ENCODE measurements around the gene POLR1G. TPM values are rescaled to one million over a fixed set of nuclear protein-coding genes. Genes with fewer than 3 reads are reported as not detected.

POLR1G gene
- total RNA-seq, 1 experiment from 2014 or later, result 30.5 TPM

DNA sequence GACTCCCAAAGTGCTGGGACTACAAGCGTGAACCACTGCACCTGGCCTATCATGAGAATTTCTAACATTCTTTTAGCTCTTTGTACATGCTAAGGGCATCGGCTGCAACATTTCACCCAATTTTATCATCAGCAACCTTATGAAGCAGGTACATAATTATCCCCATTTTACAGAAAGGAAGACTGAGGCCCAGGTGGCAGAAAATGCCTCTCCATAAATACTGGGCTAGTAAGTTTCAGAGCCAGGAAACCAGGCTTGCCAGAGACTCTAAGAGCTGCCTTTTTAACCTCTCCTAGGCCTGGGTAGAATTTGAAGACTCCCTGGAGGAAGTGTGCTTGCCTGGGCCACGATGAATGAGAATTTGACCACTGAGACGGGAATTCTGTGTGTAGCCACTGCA lies 38.3 kb upstream of the POLR1G start:
- H3K27ac ChIP-seq (ENCODE audit: low read depth, low read length), result no peak overlapping the region
- TF ChIP-seq, protein P1, sequence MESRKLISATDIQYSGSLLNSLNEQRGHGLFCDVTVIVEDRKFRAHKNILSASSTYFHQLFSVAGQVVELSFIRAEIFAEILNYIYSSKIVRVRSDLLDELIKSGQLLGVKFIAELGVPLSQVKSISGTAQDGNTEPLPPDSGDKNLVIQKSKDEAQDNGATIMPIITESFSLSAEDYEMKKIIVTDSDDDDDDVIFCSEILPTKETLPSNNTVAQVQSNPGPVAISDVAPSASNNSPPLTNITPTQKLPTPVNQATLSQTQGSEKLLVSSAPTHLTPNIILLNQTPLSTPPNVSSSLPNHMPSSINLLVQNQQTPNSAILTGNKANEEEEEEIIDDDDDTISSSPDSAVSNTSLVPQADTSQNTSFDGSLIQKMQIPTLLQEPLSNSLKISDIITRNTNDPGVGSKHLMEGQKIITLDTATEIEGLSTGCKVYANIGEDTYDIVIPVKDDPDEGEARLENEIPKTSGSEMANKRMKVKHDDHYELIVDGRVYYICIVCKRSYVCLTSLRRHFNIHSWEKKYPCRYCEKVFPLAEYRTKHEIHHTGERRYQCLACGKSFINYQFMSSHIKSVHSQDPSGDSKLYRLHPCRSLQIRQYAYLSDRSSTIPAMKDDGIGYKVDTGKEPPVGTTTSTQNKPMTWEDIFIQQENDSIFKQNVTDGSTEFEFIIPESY (IDR thresholded peaks at IDR 0.05; ENCODE audit: extremely low read depth, insufficient replicate concordance, low read length), result no peak
- TF ChIP-seq RAD21 (IDR thresholded peaks at IDR 0.05; ENCODE audit: low read depth) (no peak), SIN3A (IDR thresholded peaks at IDR 0.05; ENCODE audit: low read depth) (no peak), CEBPB (IDR thresholded peaks at IDR 0.05; ENCODE audit: low read depth) (no peak), EGR1 (IDR thresholded peaks at IDR 0.05; ENCODE audit: low read depth) (no peak), YY1 (IDR thresholded peaks at IDR 0.05; ENCODE audit: extremely low read depth, insufficient replicate concordance, low read depth, low read length) (no peak), SP1 (IDR thresholded peaks at IDR 0.05; ENCODE audit: low read depth) (no peak), CBX3 (IDR thresholded peaks at IDR 0.05; ENCODE audit: low read depth) (no peak), POLR2AphosphoS5 (IDR thresholded peaks at IDR 0.05; ENCODE audit: low read depth, low read length) (no peak)
- TF ChIP-seq, protein P2, sequence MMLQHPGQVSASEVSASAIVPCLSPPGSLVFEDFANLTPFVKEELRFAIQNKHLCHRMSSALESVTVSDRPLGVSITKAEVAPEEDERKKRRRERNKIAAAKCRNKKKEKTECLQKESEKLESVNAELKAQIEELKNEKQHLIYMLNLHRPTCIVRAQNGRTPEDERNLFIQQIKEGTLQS (IDR thresholded peaks at IDR 0.05), result no peak
- TF ChIP-seq, protein P3, sequence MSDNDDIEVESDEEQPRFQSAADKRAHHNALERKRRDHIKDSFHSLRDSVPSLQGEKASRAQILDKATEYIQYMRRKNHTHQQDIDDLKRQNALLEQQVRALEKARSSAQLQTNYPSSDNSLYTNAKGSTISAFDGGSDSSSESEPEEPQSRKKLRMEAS (IDR thresholded peaks at IDR 0.05), result no peak
- BruUV-seq (replicated peaks), result no TSS peak
- H3K4me1 ChIP-seq (ENCODE audit: control insufficient read depth in 1 of 2, insufficient read depth in 2 of 2, low read length in 2 of 2), result peaks cover 5 to 21% of the 10 kb centered on the region in 2 experiments; a peak in 3 of 4 replicates
- no peak overlapping the region for H3K9ac ChIP-seq (ENCODE audit: low read length)
- H3K4me2 ChIP-seq (ENCODE audit: low read length), result no peak overlapping the region
- no peaks in the 10 kb centered on the region for H3K27me3 ChIP-seq (ENCODE audit: insufficient read depth, low read length)
- H3K9me2 ChIP-seq (ENCODE audit: insufficient read depth), result no peaks in the 10 kb centered on the region
- H3K9me3 ChIP-seq (ENCODE audit: control insufficient read depth in 1 of 2, insufficient read depth in 1 of 2, low read depth in 1 of 2, low read length in 2 of 2), result no peaks in the 10 kb centered on the region
- CTCF ChIA-PET, result no interaction called here
- peaks cover 15% of the 10 kb centered on the region; the same call in 1 of the 2 replicates for H3K79me2 ChIP-seq (ENCODE audit: insufficient read depth, low read length)
- intact Hi-C loops (cut with micrococcal nuclease), result no loop called here
- peaks cover 0 to 3% of the 10 kb centered on the region in 2 experiments; a peak in 1 of 4 replicates for H3K36me3 ChIP-seq (ENCODE audit: control insufficient read depth in 1 of 2, insufficient read depth in 2 of 2, low read length in 2 of 2)
- ATAC-seq, result no peak
- POLR2A ChIA-PET, result no interaction called here
- DNase-seq (ENCODE audit: low read depth, low spot score), result no peak
- H2AFZ ChIP-seq (ENCODE audit: low read depth, low read length, poor library complexity, severe bottlenecking), result no peak overlapping the region
- no peak overlapping the region for H3K4me3 ChIP-seq (replicated peaks in 1 of 2; ENCODE audit: low read depth in 1 of 2, low read length in 2 of 2)
- RAD21 ChIA-PET (ENCODE audit: low non-redundant PET in 1 of 2, low total read pairs in 2 of 2, uncharacterized antibody in 2 of 2, unreplicated experiment in 2 of 2), result no interaction called here
- H4K20me1 ChIP-seq (ENCODE audit: insufficient read depth), result no peaks in the 10 kb centered on the region

Data from HCT116 (cell line).